Measurements from ENCODE around the gene MPHOSPH9. TPM values are rescaled to one million over a fixed set of nuclear protein-coding genes. Genes with fewer than 3 reads are reported as not detected.
A peak's percentile ranks its signal among the peaks of the same experiment; 100 is the strongest.

Gene MPHOSPH9
- total and polyA plus RNA-seq, 8 donors, result 3.3 to 13.4 (median 6.8) TPM

GRCh38 chr12:123105211-123105826 lies 127.6 kb downstream of the MPHOSPH9 start:
- ATAC-seq (no peak), FAIRE-seq (no peak), DNase-seq (no peak)
- H3K9me3 ChIP-seq, result no peaks in the 10 kb centered on the region
- no peak overlapping the region for H3K4me3 ChIP-seq
- intact Hi-C loops (cut with DNase I), result no loop called here
- H3K27me3 ChIP-seq, result no peaks in the 10 kb centered on the region
- TF ChIP-seq CTCF (IDR thresholded peaks at IDR 0.05), result no peak
- WGBS, 2 donors, result 82 to 85% methylated on average over 14 of the region's 14 CpGs
- no peaks in the 10 kb centered on the region for H3K4me1 ChIP-seq
- peak overlapping the region in 1 of 4 donors; percentile 33 for H3K27ac ChIP-seq
- no peaks in the 10 kb centered on the region for H3K36me3 ChIP-seq

GRCh38 chr12:123104809-123105208 lies 128.1 kb downstream of the MPHOSPH9 start:
- intact Hi-C loops (cut with DNase I), result no loop called here
- no peaks in the 10 kb centered on the region for H3K9me3 ChIP-seq
- ATAC-seq (no peak), FAIRE-seq (no peak), DNase-seq (no peak)
- H3K27me3 ChIP-seq, result no peaks in the 10 kb centered on the region
- no peak overlapping the region for H3K4me3 ChIP-seq
- no peak for TF ChIP-seq CTCF (IDR thresholded peaks at IDR 0.05)
- no peaks in the 10 kb centered on the region for H3K4me1 ChIP-seq
- no peaks in the 10 kb centered on the region for H3K36me3 ChIP-seq
- 80 to 82% methylated on average over 4 of the region's 4 CpGs for WGBS, 2 donors
- H3K27ac ChIP-seq, result peak overlapping the region in 1 of 4 donors; percentile 33

Other genes with a start within 250 kb of the MPHOSPH9 start
- gene PITPNM2, start 82.1 kb downstream of the MPHOSPH9 start, total RNA-seq, result 1 to 10 TPM; 4.4 to 9.8 (median 5.6) TPM
- 10 to 100 TPM in 1 of 2 donors, 1 to 10 TPM in 1; 8.2 to 13.2 TPM for gene PITPNM2, start 82.1 kb downstream of the MPHOSPH9 start, polyA plus RNA-seq
- gene MTRFR, start 295 bp upstream of the MPHOSPH9 start, total RNA-seq, result 1 to 10 TPM; 2.9 to 7.5 (median 4.1) TPM
- 1 to 10 TPM; 6.9 to 8.4 TPM for gene MTRFR, start 295 bp upstream of the MPHOSPH9 start, polyA plus RNA-seq
- 10 to 100 TPM; 17.3 to 50.0 (median 23.9) TPM for gene CDK2AP1, start 38.7 kb upstream of the MPHOSPH9 start, total RNA-seq
- 10 to 100 TPM; 65.0 to 84.0 TPM for gene CDK2AP1, start 38.7 kb upstream of the MPHOSPH9 start, polyA plus RNA-seq
- gene SBNO1, start 131.7 kb upstream of the MPHOSPH9 start, total RNA-seq, result 10 to 100 TPM in 3 of 6 donors, 1 to 10 TPM in 3; 7.9 to 16.3 (median 10.5) TPM
- 1 to 10 TPM; 2.6 to 4.2 TPM for gene SBNO1, start 131.7 kb upstream of the MPHOSPH9 start, polyA plus RNA-seq
- 10 to 100 TPM; 13.7 to 27.9 (median 18.8) TPM for gene KMT5A, start 151.0 kb upstream of the MPHOSPH9 start, total RNA-seq
- gene KMT5A, start 151.0 kb upstream of the MPHOSPH9 start, polyA plus RNA-seq, result 10 to 100 TPM; 34.8 to 41.9 TPM
- gene RILPL2, start 203.5 kb upstream of the MPHOSPH9 start, total RNA-seq, result 1 to 10 TPM in 4 of 6 donors, under 1 TPM in 2; 0.83 to 1.9 (median 1.1) TPM
- 1 to 10 TPM; 1.7 to 2.1 TPM for gene RILPL2, start 203.5 kb upstream of the MPHOSPH9 start, polyA plus RNA-seq
- 10 to 100 TPM in 1 of 6 donors, 1 to 10 TPM in 5; 6.2 to 13.9 (median 8.3) TPM for gene SNRNP35, start 225.0 kb upstream of the MPHOSPH9 start, total RNA-seq
- 10 to 100 TPM; 53.0 to 59.4 TPM for gene SNRNP35, start 225.0 kb upstream of the MPHOSPH9 start, polyA plus RNA-seq

Data from pancreas (tissue), 10 donors.